Femur (tissue), 1 donor: Measurements from ENCODE around the gene SP1.
"Not testable (repeated sequence)": the region's sequence is repeated elsewhere in the genome, so short reads cannot be mapped to it uniquely, and the experiment has no call there.

Source experiments
- DNase-seq: peaks from one replicate; pipeline ENCODE4 v3.0.0-alpha.2; 2017

Gene SP1

DNA sequence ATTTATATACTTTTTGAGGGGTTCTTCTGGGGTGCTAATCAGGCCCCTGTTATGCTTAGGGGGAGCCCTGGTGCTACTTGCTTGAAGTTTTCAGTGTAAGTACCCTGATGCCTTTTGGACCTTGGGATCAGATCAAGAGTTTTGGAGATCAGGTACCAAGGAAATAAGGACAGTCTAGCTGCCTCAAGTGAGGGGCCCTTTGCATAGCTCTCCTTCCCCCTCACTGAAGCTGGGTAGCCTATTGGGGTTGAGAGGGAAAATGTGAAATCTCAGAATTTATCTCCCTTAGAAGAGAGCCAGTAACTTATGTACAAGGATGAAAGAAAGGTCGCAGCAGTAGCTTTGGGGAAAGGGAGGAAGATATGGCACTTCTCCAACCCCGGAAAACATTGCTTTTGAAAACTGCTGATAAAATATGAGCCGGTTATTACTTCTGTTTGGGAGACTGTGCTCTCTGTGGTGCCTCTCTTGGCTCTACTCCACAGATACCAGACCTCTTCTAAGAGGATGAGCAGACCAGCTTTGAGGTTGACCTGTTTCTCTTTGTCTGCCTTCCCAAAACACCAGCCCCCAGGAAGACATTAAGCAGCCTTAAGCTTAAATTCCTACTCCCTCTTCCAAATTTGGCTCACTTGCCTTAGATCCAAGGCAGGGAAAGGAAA, 34.9 kb downstream of the SP1 start:
- DNase-seq = no peak

DNA sequence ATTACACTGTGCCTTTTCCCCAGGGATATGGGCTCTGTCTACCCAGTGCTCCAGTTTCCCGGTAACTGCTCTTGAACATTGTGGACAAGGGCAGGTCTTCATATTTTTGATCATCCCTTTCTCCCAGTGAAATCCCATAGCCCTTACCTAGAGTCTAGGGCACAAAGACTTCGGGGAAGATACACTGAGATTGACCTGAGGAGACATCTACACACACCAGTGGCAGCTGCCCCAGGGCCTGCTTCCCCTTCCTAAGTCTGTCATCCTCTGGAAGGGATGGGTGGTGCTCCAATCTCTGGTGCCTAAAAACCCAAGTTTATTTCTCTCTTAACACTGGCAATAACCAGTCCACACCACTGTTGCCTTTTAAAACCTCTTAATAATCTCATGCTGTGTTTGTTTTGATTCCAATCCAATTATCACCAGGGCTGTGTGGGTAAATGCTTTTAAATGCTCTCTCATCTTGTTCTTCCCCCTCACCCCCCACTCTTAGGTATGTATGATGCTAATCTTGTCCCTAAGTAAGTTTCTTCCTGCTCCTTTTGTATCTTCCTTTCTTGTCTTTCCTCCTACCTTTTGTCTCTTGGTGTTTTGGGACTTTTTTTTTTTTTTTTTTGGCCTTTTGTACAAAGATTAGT, 35.9 kb downstream of the SP1 start:
- not testable (repeated sequence) for DNase-seq

DNA sequence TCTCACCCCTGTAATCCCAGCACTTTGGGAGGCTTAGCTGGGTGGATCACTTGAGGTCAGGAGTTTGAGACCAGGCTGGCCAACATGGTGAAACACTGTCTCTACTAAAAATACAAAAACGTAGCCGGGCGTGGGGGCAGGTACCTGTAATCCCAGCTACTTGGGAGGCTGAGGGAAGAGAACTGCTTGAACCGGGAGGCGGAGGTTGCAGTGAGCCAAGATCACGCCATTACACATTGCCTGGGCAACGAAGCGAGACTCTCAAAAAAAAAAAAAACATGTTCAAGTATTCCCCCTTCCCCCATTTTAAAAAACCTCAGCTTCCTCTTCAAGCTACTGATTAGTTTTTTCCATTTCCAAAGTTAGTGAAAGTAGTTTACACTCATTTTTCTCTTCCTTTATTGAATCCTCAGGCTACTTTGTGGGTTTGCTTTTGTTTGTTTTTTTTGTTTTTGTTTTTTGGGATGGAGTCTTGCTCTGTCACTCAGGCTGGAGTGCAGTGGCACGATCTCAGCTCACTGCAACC, 37.4 kb downstream of the SP1 start:
- not testable (repeated sequence) for DNase-seq

DNA sequence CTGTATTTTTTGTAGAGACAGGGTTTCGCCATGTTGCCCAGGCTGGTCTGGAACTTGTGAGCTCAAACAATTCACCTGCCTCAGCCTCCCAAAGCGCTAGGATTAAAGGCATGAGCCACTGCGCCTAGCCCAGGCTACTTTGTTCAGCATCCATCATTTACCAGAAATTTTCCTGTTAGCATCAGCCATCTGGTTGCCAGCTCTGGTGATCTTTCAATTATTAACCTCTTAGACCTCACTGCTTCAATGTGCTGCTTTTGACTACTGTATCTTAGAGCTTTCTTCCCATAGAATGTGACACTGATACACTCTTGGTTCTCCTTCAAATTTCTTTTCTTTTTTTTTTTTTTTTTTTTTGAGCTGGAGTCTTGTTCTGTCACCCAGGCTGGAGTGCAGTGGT, 38.2 kb downstream of the SP1 start:
- DNase-seq = no peak

DNA sequence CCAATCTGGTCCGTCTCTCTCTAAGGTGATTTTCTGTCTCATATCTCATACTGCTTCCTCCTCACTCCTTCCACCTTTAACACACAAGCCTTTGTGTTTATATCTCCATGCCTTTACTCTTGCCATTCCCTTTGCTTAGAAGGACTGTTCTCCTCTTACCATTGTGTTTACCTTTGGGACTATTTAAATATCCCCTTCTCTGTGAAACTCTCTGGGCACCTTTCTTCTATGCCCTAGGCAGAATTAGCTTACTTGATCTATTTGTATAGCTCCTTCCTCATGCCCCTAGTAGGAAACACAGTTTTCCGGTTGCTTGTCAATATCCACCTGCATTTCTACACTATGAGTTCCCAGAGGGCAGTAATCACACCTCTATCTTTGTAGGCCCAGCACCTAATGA, 39.8 kb downstream of the SP1 start:
- DNase-seq = no peak

DNA sequence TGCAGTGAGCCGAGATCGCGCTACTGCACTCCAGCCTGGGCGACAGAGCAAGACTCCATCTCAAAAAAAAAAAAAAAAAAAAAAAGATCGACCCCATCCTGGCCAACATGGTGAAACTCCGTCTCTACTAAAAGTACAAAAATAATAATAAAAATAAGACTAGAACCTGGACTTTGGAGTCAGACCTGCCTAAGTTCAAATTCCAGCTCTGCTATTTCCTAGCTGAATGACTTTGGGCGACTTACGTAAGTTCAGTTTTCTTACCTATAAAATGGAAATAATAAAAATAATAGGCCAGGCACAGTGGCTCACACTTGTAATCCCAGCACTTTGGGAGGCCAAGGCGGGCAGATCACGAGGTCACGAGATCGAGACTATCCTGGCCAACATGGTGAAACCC, 42.3 kb downstream of the SP1 start:
- not testable (repeated sequence) for DNase-seq

DNA sequence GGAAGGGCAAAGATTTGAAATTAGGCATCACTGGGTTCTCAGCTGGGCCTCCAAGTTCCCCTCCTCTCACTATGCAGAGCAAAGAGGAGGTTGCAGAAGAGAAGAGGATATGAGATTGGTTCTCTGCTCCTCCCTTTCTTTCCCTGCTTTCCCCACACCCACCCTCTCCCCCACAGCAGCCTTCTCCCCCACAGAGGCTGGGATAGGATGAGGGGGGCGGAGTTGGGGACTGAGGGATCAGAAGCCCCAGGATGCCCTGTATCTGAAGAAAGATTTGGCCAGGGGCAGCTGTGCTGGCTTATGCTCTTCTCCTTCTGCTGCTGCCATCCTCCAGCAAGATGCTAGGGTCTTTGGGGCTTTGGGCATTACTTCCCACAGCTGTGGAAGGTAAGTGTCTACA, 43.6 kb downstream of the SP1 start, which contains the start of gene AMHR2:
AMHR2 (plus strand) TSS at position 259 of the 400 bp plus-strand sequence; CDS start at position 339, 80 bp downstream.
- DNase-seq = no peak

DNA sequence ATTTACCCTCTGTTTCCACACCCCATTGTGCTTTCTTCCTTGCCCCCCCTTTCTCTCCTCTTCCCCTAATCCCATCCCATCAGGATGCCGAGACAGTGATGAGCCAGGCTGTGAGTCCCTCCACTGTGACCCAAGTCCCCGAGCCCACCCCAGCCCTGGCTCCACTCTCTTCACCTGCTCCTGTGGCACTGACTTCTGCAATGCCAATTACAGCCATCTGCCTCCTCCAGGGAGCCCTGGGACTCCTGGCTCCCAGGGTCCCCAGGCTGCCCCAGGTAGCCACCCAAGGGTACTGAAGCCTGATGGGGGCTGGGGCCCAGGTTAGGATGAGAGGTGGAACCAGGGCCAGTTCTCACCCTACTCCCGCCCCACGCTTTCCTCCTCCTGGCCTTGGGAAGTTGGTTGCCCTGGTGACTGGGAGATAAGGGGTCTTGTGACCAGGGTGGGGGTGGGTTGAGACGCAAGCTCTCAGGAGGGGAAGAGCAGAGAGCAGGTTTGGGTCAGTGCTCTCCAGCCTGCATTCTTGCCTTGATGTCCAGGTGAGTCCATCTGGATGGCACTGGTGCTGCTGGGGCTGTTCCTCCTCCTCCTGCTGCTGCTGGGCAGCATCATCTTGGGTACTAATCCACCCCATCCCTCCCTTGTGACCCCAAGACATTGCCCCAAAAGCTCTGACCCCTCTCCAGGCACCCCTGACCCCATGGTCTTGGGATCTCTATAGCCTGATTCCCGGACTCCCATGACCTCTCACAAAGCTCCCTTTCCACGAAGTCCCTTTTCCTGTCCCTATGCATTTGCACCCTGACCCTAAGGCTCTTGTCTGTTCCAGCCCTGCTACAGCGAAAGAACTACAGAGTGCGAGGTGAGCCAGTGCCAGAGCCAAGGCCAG, 44.9 kb downstream of the SP1 start:
- DNase-seq = no peak

DNA sequence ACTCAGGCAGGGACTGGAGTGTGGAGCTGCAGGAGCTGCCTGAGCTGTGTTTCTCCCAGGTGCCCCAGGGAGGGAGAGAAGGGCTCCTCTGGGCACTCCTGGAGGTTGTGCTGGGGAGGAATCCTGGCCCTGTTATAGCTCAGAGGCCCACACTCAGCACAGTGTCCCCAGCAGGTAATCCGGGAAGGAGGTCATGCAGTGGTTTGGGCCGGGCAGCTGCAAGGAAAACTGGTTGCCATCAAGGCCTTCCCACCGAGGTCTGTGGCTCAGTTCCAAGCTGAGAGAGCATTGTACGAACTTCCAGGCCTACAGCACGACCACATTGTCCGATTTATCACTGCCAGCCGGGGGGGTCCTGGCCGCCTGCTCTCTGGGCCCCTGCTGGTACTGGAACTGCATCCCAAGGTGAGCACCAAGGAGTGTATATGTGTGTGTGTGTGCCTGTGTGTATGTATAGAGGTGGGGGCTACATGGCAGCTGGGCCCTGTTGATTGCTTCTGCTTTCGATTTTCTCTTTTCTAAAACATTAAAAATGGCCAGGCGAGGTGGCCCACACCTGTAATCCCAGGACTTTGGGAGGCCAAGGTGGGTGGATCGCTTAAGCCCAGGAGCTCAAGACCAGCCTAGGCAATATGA, 45.7 kb downstream of the SP1 start:
- no peak for DNase-seq

DNA sequence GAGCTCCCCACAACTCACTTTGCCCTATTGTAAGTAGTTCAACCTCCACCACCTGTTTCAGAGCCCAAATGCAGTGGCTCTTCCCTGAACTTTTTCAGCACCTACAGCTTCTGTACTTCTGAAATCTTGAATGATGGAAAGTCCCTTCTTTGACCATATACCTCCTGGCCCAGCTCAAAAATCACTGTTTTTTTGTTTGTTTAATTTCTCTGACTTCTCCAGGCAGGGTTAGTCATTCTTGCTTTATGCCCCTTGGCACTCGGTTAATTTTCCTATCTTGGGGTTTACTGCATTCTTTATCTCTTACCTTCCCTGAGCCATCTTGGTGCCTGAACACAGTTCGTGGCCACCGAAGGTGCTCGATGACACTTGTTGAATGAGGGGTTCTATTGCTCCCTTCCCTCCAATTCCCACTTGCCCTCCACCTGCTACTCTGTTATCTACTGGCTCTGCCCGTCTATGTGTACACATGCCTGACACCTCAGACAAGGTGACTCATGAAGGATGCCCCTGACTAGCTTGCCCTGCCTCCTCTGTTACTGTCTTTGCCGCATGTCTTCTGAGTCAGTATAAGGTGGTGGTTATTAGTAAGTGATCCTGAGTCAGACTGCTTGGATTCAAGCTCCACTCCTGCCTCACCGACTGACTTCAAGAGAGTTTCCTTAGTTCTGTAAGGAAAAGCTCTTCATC, 48.1 kb downstream of the SP1 start:
- no peak for DNase-seq

DNA sequence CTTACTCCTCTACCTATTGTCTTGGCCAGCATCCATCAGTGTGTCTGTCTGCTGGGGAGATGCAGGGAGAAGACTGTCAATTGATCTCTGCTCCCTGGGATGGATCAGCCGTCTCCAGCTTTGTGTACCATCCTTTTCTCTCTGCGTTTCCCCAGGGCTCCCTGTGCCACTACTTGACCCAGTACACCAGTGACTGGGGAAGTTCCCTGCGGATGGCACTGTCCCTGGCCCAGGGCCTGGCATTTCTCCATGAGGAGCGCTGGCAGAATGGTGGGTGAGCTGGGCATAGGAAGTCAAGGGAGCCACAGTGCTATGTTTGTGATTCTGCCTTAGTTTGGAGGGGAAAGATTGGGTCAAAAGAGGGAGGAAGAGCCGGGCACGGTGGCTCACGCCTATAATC, 48.8 kb downstream of the SP1 start:
- no peak for DNase-seq

DNA sequence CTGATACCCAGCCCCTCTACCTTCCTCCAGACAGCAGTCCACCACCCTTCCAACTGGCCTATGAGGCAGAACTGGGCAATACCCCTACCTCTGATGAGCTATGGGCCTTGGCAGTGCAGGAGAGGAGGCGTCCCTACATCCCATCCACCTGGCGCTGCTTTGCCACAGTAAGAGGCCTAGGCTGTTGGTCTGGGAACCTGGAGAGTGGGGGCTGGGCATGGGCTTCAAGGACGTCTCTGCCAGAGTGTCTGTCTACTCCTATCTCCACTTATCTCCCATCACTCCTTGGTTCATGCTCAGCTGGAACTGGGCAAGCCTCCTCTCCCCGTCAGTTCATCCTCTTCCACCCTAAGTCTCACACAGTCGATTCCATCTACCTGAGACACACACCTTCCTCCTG, 50.1 kb downstream of the SP1 start:
- DNase-seq = no peak

DNA sequence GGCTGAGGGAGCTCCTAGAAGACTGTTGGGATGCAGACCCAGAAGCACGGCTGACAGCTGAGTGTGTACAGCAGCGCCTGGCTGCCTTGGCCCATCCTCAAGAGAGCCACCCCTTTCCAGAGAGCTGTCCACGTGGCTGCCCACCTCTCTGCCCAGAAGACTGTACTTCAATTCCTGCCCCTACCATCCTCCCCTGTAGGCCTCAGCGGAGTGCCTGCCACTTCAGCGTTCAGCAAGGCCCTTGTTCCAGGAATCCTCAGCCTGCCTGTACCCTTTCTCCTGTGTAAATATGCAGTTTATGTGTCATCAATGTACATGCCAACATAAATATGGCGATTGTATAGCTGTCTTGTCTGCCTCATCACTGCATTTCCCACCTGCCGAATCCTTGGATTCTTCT, 51.2 kb downstream of the SP1 start:
- DNase-seq = no peak

DNA sequence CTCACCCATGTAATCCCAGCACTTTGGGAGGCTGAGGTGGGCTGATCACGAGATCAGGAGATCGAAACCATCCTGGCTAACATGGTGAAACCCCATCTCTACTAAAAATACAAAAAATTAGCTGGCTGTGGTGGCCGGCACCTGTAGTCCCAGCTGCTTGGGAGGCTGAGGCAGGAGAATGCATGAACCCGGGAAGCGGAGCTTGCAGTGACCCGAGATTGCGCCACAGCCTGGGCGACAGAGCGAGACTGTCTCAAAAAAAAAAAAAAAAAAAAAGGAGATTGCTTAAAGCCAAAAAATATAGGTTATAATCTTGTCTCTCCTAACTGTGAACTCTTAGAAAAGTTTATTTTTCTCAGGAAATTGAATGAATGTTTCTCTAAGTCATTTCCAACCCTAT, 55.4 kb downstream of the SP1 start:
- not testable (repeated sequence) for DNase-seq

DNA sequence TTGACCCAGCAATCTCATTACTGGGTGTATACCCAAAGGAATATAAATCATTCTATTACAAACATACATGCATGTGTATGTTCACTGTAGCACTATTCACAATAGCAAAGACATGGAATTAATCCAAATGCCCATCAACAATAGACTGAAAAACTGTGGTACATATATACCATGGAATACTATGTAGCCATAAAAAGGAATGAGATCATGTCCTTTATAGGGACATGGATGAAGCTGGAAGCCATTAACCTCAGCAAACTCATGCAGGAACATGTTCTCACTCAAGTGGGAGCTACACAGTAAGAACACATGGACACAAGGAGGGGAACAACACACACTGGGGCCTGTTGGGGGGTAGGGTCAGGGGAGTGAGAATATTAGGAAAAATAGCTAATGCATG, 59.6 kb downstream of the SP1 start:
- DNase-seq = not testable (repeated sequence)

DNA sequence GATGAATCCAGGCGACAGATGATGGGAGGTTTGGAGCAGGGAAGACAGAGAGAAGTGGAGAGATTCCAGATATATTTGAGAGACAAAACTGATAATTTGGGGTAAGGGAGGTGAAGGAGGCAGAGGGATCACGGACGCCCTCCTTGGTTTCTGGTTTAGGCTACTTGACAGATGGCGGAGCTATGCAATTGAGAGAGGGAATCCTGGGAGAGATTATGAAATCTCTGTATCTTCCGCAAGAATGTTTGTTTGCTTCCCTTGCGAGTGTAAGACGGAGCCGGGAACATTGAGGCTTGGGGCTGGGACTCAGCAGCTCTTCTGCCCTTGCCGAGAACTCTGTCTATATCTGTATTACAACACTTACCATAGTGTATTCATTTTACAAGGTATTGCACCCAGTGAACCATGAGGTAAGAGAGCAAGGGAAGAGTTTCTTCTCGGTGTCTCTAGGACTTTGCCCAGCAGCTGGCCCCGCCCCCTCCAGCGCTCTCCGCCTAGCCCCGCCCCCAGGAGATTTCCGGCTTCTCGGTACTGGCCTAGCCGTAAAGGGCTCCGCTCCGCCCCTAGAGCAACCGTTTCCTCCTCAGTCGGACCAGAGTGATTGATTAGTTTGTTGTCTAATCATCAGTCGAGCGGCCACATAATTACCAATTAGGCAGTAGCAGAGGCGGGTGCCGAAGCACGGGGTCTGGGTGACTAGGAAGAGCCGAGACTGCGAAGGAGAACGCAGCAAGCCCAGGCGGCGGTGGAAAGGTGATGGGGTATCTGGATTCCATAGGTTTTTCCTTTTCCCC, 61.3 kb downstream of the SP1 start, which contains the start of gene PRR13:
PRR13 (plus strand) TSS at position 695 of the 794 bp plus-strand sequence. CDS start 981 bp downstream, outside the sequence.
- DNase-seq = peak; percentile 99

DNA sequence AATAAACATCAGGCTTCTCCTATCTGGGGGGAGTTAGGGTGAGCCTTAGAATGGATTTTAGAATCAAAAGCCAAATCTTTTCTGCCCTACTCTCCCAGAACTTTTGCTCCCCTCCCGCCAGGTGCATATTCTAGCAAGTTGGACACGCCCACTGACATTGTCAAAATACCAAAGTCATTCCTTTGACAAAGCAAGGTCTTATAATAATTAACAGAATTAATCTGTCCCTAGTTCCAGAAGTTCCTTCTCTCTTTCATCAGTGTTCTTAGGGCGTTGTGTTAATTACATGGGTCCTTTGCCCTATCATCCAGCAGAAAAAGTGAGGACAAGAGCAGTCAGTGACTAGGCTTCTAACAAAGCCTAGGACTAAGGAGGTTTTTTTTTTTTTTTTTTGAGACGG, 64.0 kb downstream of the SP1 start:
- no peak for DNase-seq

DNA sequence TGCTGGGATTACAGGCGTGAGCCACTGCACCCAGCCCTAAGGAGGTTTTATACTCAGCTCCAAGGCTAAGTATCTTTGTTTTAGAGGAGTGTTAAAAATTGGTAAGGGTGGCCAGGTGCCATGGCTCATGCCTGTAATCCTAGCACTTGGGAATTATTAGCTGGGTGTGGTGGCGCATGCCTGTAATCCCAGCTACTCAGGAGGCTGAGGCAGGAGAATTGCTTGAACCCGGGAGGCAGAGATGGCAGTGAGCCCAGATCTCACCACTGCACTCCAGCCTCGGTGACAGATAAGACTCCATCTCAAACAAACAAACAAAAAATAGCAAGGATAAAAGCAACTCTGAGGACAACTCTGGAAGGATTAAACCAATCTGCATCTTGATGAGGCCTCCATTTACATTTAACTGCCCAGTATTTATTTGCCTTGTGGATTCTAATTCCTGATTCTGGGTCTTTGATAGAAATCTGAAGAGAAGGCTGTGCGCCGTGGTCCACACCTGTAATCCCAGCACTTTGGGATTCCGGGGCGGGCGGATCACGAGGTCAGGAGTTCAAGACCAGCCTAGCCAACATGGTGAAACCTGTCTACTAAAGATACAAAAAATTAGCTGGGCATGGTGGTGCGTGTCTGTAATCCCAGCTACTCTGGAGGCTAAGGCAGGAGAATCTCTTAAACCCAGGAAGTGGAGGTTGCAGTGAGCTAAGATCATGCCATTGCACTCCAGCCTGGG, 64.8 kb downstream of the SP1 start:
- not testable (repeated sequence) for DNase-seq

DNA sequence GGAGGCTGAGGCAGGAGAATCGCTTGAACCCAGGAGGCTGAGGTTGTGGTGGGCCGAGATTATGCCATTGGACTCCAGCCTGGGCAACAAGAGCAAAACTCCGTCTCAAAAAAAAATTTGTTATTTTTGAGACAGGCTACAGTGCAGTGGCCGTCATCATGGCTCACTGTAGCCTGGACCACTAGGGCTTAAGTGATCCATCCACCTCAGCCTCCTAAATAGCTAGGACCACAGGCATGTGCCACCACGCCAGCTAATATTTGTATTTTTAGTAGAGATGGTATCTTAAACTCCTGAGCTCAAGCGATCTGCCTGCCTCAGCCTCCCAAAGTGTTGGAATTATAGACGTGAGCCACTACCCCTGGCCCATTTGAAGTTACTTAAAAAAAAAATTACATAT, 71.0 kb downstream of the SP1 start:
- no peak for DNase-seq

DNA sequence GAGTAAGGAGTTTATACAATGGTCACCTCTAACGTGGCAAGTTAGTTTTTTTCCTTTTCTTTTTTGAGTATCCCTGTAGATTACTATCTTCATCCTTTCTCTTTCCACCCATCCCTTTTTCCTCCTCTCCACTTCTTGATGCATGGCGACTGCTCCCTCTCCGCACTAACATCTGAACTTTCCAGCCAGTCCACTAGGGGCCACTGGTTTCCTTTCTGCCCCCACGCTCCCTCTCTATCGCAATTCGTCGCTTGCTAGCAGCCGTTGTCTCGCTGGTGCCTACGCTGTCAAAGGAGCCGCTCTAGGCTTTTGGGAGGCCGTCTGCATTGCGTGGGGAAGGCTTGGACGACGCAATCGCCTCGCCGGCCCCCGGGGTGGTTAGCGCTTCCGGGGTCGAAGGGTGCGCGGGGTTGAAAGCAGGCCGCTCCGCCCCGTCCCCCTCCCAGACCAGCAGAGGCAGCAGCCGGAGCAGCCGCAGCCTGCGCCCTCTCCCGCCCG, 71.7 kb downstream of the SP1 start, which contains the start of gene PCBP2:
PCBP2 (plus strand) TSS at position 442 of the 498 bp plus-strand sequence. CDS start 2,699 bp downstream, outside the sequence.
- DNase-seq = peak; percentile 99
